T-helper 1 cell treated with Interleukin-12 subunit alpha and Interleukin-12 subunit beta and Interleukin-4 antibody, amounts not matched to agents 30 ng/mL and 1 ng/mL, for 36 hours (primary cell): ENCODE results near the gene PTPRB. TPM values are rescaled to one million over a fixed set of nuclear protein-coding genes. Genes with fewer than 3 reads are reported as not detected.

Source experiments
- intact Hi-C: fragments of 100-400 bp; cut with micrococcal nuclease; formaldehyde crosslinking; loops from one replicate; pipeline ENCODE4 v1.15.1; 2024
- total RNA-seq: library from RNA; stranded (reverse); gene quantifications from 2 replicates; pipeline ENCODE4 v1.2.3, GENCODE V29; 2022

The PTPRB gene
- total RNA-seq, 1 donor from 2014 or later, result not detected

GRCh38 chr12:70467476-70467875 lies 169.8 kb downstream of the PTPRB start:
- intact Hi-C loops, result no loop called here

GRCh38 chr12:70466753-70467152 lies 170.5 kb downstream of the PTPRB start:
- intact Hi-C loops, result no loop called here
